NCI-H526 (cell line): Measurements from ENCODE around the gene SLC14A1.

ENCODE experiments used
- DNase-seq, 2 experiments: peaks; one replicate each; lab custom pipeline; 2025; lab: John Stamatoyannopoulos, UW

SLC14A1 gene

DNA sequence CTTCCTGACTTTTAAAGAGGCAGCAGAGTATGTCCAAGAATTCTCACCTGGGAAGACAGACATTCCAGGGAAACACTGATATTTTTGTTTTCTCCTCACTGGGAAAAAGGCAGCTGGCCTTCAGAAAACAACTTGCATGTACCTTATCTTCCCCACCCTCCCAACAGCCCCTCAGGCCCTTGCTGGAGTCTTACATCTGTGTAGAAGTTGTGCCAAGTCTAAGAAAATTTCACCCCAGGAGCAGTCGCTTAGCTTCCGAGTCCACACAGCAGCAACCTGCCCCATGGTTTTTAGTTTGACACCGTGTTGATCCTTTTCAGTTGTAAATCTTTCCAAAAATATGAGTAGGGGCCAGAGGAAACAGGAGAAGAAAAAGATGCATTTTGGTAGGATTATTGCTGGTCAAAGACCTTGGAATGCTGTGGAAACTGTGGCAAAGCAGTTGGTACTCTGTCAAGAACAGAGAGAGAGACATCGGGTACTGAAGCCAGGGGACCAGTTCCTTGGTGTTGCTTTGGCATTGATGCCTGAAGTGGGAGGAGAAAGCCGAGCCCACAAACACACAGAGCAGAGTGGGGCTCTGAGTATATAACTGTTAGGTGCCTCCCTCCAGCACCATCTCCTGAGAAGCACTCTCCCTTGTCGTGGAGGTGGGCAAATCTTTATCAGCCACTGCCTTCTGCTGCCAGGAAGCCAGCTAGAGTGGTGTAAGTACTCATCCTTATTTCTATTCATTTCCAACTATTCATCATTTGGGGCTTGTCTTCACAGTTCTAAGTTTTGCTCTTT, at the start of gene SLC14A1:
SLC14A1 (plus strand) TSS at position 615 of the 789 bp plus-strand sequence. CDS start 6,140 bp downstream, outside the sequence.
- no peak for DNase-seq

DNA sequence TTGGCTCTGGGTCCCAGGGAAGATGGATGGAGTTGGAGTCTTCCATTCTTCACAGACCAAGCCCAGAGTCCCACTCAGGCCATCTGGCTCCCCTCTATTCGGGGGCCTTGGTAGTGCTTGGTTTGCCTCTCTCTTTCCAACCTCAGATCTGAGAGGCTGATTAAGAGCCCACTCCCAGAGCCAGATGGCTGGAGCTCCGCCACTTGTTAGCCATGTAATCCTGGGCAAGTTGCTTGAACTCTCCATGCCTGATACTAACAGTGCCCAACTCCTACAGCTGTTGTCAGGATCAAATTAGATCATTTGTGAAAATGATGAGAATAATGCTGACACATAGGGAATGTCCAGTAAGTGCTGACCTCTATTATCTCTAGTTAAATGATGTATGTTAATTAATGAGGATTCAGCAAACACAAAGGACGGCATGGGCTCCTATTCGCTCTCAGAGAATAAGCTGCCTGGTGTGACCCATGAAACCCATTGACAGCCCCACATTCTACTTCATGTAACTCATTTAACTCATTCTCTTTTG, 46.6 kb upstream of the SLC14A1 start:
- DNase-seq = no peak

DNA sequence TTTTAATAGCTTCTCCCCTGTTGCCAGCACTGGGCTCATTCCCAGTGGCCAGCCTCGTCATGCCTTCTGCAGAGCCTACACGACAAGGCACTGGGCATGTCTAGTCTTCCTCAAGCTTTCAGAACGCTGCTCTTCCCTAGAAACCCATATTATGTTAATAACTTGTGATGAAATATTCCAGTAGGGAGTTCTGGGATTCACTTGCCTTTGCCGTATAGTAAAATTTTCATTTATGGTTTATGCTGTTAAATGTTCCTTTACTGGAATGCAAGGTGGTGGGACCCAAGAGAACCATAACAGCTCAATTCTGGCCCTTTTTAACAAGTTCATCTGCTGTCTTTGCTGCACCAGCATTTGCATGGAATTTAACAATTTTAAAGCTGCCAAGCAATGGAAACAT, 45.5 kb upstream of the SLC14A1 start:
- DNase-seq = no peak

GRCh38 chr18:45678850-45679249, 45.1 kb upstream of the SLC14A1 start:
- no peak for DNase-seq

DNA sequence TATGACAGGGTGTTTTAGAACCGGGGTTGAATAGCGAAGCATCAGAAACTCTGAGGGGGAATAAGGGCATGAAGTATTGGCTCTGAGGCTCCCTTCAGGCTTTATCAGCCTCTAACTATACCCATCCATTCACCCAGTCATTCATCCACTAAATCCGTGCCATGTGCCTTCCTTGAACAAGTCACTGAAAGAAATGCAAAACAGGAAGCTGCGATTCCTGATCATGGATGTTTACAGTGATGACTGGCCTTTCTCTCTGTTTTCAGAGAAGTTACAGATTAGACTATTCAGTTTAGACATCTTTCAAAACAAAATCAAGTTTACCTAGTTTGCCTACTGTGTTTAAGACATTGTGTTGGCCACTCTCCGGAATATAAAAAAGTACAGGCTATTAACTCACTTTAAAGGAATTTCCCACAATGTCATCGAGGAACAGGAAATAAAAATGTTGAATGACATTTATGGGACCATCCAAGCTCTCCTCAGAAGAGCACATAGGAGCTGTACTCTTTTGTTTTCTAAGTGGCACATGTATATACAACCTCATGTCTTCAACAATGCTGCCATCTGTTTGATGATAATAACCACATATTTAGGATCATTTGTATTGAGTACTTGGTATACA, 43.8 kb upstream of the SLC14A1 start:
- DNase-seq = no peak

- DNase-seq = no peak
Measured at GRCh38 chr18:45682181-45682580, 41.8 kb upstream of the SLC14A1 start.

- no peak for DNase-seq
Measured at GRCh38 chr18:45684341-45685115, 39.5 kb upstream of the SLC14A1 start.

DNA sequence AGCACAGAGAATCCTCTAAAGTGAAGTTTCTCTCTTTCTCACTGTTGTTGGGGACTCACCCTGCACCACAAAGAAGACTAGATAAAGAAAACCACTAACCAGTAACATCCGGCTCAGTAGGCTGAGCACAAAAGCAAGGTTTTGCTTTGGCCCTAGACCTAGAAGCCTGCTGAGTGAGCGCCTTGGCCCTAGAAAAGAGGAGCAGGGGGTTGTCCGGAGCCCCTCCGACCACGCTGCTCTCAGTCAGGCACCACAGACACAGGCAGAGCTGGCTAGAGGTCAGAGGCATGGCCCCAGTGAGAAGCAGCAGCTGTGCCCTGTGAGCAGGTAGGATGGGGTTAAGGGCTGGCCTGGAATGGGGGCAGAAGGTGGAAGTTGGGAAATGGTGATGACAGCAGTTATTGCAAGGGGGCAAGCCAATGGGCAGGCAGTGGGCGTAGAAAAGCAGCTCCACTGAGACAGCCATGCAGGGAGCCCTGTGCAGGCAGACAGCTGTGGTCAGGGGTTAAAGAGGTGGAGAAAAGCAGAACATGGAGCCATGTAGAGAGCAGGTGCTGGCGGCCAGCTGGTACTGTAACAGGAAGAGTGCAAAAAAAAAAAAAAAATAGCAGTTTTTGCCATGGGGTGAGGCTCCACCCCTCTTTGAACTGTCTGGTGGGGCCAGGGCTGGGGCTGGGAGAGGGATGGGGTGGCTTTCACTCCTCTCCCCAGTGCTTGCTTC, 36.9 kb upstream of the SLC14A1 start:
- no peak for DNase-seq

- no peak for DNase-seq
Measured at GRCh38 chr18:45687621-45688020, 36.4 kb upstream of the SLC14A1 start.

- DNase-seq = no peak
Measured at GRCh38 chr18:45688113-45688512, 35.9 kb upstream of the SLC14A1 start.

DNA sequence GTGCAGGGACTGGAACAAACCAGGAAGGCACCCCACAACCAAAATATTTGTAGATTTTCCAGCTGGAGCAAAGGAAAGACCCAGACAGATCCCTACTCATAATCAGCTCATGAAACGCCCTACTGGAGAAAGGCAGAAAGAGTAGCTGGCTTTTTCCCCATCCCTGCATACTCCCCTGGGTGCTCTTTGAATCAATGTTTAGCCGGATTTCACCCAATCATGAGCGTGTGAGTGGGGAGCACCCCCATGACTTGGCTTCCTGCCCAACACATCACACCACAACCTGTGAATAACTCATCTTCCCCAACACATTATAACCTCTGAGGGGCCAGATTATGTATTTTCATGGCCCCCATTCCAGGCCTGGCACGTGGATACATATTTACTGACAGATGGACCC, 35.1 kb upstream of the SLC14A1 start:
- DNase-seq = no peak

DNA sequence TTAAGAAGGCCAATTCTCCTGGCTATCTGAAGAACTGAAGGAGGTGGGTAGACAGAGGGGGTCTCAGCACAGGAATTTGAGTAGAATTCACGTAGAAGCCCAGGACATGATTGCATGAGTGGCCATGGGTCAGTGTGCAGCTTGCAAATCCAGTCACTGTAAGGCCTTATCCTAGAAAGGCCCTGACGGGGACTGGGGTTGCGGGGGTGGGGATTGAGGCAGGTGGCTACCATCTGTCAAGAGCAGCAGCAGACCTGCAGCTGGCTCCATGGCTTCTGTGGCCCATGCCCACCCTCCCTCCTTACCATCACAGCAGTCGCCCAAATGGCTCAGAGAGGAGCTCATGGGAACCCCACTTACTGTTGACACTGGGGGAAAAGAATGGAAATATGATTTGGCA, 34.6 kb upstream of the SLC14A1 start:
- DNase-seq = no peak

GRCh38 chr18:45690975-45691815, 32.8 kb upstream of the SLC14A1 start:
- DNase-seq = peak; percentile 39 to 77

DNA sequence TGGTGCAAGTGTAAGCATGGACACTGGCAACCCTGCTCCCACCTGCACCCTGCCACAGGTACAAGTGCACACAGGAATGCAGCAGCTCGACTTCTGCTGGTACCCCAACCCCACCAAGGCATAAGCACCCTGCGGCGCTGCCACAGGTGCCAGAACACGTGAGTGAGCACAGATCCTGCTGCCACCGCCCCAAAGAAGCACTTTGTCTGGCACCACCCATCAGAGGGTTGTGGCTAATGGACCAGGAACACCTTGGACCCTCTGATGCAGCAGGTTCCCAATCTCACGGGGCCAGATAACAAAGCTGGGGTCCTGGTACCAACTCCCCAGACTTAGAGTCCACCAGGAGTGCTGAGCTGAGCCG, 32.2 kb upstream of the SLC14A1 start:
- DNase-seq = no peak

GRCh38 chr18:45702708-45703265, 21.2 kb upstream of the SLC14A1 start:
- DNase-seq = no peak

DNA sequence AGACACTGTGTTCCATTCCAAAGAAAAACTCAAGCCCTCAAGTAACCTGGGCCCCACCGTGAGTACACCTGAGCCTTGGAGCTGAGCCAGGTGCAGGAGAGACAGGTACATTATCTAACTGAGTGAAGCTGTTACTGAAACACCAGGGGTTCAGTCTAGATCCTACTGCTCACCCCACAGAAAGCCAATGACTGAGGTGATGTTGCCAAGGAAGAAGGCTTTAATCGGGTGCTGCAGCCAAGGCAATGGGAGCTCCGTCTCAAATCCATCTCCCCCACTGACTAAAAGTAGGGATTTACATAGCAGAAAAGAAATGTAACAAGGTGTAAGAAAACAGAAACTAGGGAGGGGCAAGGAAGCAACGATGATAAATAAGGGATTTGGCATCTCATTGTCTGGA, 15.2 kb upstream of the SLC14A1 start:
- no peak for DNase-seq

DNA sequence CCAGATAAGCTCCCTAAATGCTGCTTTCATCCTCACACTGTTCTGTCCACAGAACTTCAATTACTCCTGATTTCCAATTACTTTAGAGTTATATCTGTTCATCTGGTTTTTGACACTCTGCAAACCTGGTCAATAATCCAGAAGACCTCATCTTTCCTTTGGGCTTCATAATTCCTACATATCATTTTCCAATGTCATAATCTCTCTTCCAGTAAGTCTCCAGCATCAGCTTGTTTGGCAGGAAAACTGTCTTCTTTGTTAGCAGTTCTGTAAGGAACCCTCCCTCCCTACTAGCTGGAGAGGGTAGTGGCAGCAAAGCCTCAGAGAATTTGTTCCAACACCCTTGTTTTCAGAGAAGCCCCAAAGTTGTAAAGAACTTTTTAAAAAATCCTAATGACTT, 11.9 kb upstream of the SLC14A1 start:
- DNase-seq = no peak

GRCh38 chr18:45713239-45713638, 10.7 kb upstream of the SLC14A1 start:
- DNase-seq = no peak

- DNase-seq = peak in 1 of 2 experiments; percentile 58
Measured at GRCh38 chr18:45715212-45715780, 8.7 kb upstream of the SLC14A1 start.

- no peak for DNase-seq
Measured at GRCh38 chr18:45719106-45719505, 4.9 kb upstream of the SLC14A1 start.
